HEK293 (cell line): ENCODE data around the gene KLHDC4.

Source experiments
- CTCF ChIA-PET: fragments of 350-600 bp; formaldehyde crosslinking; extraction: SDS; loops from one replicate; lab custom pipeline; 2021; ENCODE audit warnings: antibody characterized with exemption; lab: Yijun Ruan, JAX
- POLR2A ChIA-PET: fragments of 300-600 bp; formaldehyde crosslinking; extraction: SDS; loops from one replicate; lab custom pipeline; 2020; ENCODE audit warnings: antibody characterized with exemption, inconsistent platforms; lab: Yijun Ruan, JAX
- H3K27ac ChIP-seq: fragments of 200-500 bp; sonication (Bioruptor generic); 2 replicates; pipeline ENCODE4 v1.5.1; 2014; ENCODE audit warnings: low read depth, low read length, control low read depth, inconsistent platforms; ENCODE audit errors: extremely low read depth
- H3K36me3 ChIP-seq, 2 experiments: fragments of 200-500 bp in 1 of 2; sonication (Bioruptor generic) in 1 of 2; 1 replicate in 1 of 2; 2 replicates in 1 of 2; pipeline ENCODE4 v1.5.1; 2014 to 2017; ENCODE audit warnings: inconsistent platforms in 2 of 2, low read length in 2 of 2; ENCODE audit not compliant: control insufficient read depth in 2 of 2, insufficient read depth in 1 of 2
- H3K4me1 ChIP-seq: fragments of 200-500 bp; sonication (Bioruptor generic); 2 replicates; pipeline ENCODE4 v1.5.1; 2014; ENCODE audit warnings: mild to moderate bottlenecking, low read length, inconsistent platforms; ENCODE audit not compliant: control insufficient read depth, insufficient read depth
- H3K4me3 ChIP-seq: 2 replicates; pipeline ENCODE4 v1.5.1; 2011; ENCODE audit warnings: low read depth, mild to moderate bottlenecking, control low read depth, low read length, moderate library complexity
- H3K9me3 ChIP-seq: fragments of 200-500 bp; sonication (Bioruptor generic); 2 replicates; pipeline ENCODE4 v1.5.1; 2014; ENCODE audit warnings: low read depth, low read length, inconsistent platforms; ENCODE audit not compliant: control insufficient read depth, insufficient read depth
- GLIS1 ChIP-seq: fragments of 450-650 bp; formaldehyde crosslinking; IDR thresholded peaks from 2 replicates; pipeline ENCODE4 v1.5.1; 2016; ENCODE audit warnings: missing biosample characterization, missing genetic modification characterization
- OSR2 ChIP-seq: fragments of 450-650 bp; formaldehyde crosslinking; IDR thresholded peaks from 2 replicates; pipeline ENCODE4 v1.5.1; 2016; ENCODE audit warnings: missing biosample characterization, missing genetic modification characterization
- REPIN1 ChIP-seq: fragments of 450-650 bp; formaldehyde crosslinking; IDR thresholded peaks from 2 replicates; pipeline ENCODE4 v1.5.1; 2017; ENCODE audit warnings: missing biosample characterization, missing genetic modification characterization, low read depth
- SCRT2 ChIP-seq: fragments of 450-650 bp; formaldehyde crosslinking; IDR thresholded peaks from 2 replicates; pipeline ENCODE4 v1.5.1; 2016; ENCODE audit warnings: missing biosample characterization, missing genetic modification characterization
- SP2 ChIP-seq: fragments of 450-650 bp; formaldehyde crosslinking; IDR thresholded peaks from 2 replicates; pipeline ENCODE4 v1.5.1; 2016; ENCODE audit warnings: missing biosample characterization, missing genetic modification characterization
- SP7 ChIP-seq: fragments of 450-650 bp; formaldehyde crosslinking; IDR thresholded peaks from 2 replicates; pipeline ENCODE4 v1.5.1; 2016; ENCODE audit warnings: missing biosample characterization, missing genetic modification characterization
- YY1 ChIP-seq: fragments of 450-650 bp; formaldehyde crosslinking; IDR thresholded peaks from 2 replicates; pipeline ENCODE4 v1.5.1; 2018; ENCODE audit warnings: missing biosample characterization, missing genetic modification characterization
- ZBTB11 ChIP-seq: fragments of 450-650 bp; formaldehyde crosslinking; conservative IDR thresholded peaks from 2 replicates; pipeline ENCODE4 v1.5.1; 2016; ENCODE audit warnings: low read depth, missing biosample characterization, missing genetic modification characterization
- ZNF121 ChIP-seq: fragments of 450-650 bp; formaldehyde crosslinking; IDR thresholded peaks from 2 replicates; pipeline ENCODE4 v1.5.1; 2016; ENCODE audit warnings: missing biosample characterization, missing genetic modification characterization
- ZNF16 ChIP-seq: fragments of 450-650 bp; formaldehyde crosslinking; IDR thresholded peaks from 2 replicates; pipeline ENCODE4 v1.5.1; 2016; ENCODE audit warnings: low read depth, missing biosample characterization, missing genetic modification characterization
- ZNF2 ChIP-seq: fragments of 450-650 bp; formaldehyde crosslinking; IDR thresholded peaks from 2 replicates; pipeline ENCODE4 v1.5.1; 2016; ENCODE audit warnings: missing biosample characterization, missing genetic modification characterization
- ZNF221 ChIP-seq: fragments of 450-650 bp; formaldehyde crosslinking; IDR thresholded peaks from 2 replicates; pipeline ENCODE4 v1.5.1; 2017; ENCODE audit warnings: missing biosample characterization, missing genetic modification characterization, borderline replicate concordance
- ZNF433 ChIP-seq: fragments of 450-650 bp; formaldehyde crosslinking; IDR thresholded peaks from 2 replicates; pipeline ENCODE4 v1.5.1; 2016; ENCODE audit warnings: missing biosample characterization, missing genetic modification characterization, low read depth
- TF ChIP-seq, protein P1 (sequence below): fragments of 450-650 bp; formaldehyde crosslinking; IDR thresholded peaks from 2 replicates; pipeline ENCODE4 v1.5.0; 2017; ENCODE audit warnings: missing biosample characterization, missing genetic modification characterization, borderline replicate concordance
- TF ChIP-seq, protein P2 (sequence below): fragments of 450-650 bp; formaldehyde crosslinking; IDR thresholded peaks from 2 replicates; pipeline ENCODE4 v1.5.1; 2016; ENCODE audit warnings: missing biosample characterization, missing genetic modification characterization
- TF ChIP-seq, protein P3 (sequence below): sonication (generic); formaldehyde crosslinking; IDR thresholded peaks from 2 replicates; pipeline ENCODE4 v1.8.1; 2022; ENCODE audit warnings: mild to moderate bottlenecking, moderate library complexity, missing genetic modification reagents
- TF ChIP-seq, protein P4 (sequence below): fragments of 450-650 bp; formaldehyde crosslinking; IDR thresholded peaks from 2 replicates; pipeline ENCODE4 v1.5.1; 2016; ENCODE audit warnings: missing biosample characterization, missing genetic modification characterization

KLHDC4 gene

GRCh38 chr16:87688876-87689815, 76.6 kb downstream of the KLHDC4 start:
- POLR2A ChIA-PET, result no interaction called here
- TF ChIP-seq, protein P1, sequence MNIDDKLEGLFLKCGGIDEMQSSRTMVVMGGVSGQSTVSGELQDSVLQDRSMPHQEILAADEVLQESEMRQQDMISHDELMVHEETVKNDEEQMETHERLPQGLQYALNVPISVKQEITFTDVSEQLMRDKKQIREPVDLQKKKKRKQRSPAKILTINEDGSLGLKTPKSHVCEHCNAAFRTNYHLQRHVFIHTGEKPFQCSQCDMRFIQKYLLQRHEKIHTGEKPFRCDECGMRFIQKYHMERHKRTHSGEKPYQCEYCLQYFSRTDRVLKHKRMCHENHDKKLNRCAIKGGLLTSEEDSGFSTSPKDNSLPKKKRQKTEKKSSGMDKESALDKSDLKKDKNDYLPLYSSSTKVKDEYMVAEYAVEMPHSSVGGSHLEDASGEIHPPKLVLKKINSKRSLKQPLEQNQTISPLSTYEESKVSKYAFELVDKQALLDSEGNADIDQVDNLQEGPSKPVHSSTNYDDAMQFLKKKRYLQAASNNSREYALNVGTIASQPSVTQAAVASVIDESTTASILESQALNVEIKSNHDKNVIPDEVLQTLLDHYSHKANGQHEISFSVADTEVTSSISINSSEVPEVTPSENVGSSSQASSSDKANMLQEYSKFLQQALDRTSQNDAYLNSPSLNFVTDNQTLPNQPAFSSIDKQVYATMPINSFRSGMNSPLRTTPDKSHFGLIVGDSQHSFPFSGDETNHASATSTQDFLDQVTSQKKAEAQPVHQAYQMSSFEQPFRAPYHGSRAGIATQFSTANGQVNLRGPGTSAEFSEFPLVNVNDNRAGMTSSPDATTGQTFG (tag by site-specific recombination), result no peak
- no peak for TF ChIP-seq OSR2 (tag by site-specific recombination)
- TF ChIP-seq, protein P2, sequence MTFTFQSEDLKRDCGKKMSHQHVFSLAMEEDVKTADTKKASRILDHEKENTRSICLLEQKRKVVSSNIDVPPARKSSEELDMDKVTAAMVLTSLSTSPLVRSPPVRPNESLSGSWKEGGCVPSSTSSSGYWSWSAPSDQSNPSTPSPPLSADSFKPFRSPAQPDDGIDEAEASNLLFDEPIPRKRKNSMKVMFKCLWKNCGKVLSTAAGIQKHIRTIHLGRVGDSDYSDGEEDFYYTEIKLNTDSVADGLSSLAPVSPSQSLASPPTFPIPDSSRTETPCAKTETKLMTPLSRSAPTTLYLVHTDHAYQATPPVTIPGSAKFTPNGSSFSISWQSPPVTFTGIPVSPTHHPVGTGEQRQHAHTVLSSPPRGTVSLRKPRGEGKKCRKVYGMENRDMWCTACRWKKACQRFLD (tag by site-specific recombination), result no peak
- no peak for TF ChIP-seq SP7 (tag by site-specific recombination)
- TF ChIP-seq SCRT2 (tag by site-specific recombination), result no peak
- no peak for TF ChIP-seq SP2 (tag by site-specific recombination)
- TF ChIP-seq REPIN1, result no peak
- no peak for TF ChIP-seq ZBTB11 (tag by site-specific recombination)
- no peak for TF ChIP-seq ZNF16 (tag by site-specific recombination)
- no peak for TF ChIP-seq ZNF221 (tag by site-specific recombination)
- TF ChIP-seq, protein P3, sequence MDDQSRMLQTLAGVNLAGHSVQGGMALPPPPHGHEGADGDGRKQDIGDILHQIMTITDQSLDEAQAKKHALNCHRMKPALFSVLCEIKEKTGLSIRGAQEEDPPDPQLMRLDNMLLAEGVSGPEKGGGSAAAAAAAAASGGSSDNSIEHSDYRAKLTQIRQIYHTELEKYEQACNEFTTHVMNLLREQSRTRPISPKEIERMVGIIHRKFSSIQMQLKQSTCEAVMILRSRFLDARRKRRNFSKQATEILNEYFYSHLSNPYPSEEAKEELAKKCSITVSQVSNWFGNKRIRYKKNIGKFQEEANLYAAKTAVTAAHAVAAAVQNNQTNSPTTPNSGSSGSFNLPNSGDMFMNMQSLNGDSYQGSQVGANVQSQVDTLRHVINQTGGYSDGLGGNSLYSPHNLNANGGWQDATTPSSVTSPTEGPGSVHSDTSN (CRISPR knock-in tag), result no peak
- TF ChIP-seq ZNF2 (tag by site-specific recombination), result no peak
- TF ChIP-seq GLIS1 (tag by site-specific recombination), result no peak
- TF ChIP-seq ZNF121, result no peak
- TF ChIP-seq YY1 (tag by site-specific recombination), result no peak
- no peak for TF ChIP-seq ZNF433 (tag by site-specific recombination)
- TF ChIP-seq, protein P4, sequence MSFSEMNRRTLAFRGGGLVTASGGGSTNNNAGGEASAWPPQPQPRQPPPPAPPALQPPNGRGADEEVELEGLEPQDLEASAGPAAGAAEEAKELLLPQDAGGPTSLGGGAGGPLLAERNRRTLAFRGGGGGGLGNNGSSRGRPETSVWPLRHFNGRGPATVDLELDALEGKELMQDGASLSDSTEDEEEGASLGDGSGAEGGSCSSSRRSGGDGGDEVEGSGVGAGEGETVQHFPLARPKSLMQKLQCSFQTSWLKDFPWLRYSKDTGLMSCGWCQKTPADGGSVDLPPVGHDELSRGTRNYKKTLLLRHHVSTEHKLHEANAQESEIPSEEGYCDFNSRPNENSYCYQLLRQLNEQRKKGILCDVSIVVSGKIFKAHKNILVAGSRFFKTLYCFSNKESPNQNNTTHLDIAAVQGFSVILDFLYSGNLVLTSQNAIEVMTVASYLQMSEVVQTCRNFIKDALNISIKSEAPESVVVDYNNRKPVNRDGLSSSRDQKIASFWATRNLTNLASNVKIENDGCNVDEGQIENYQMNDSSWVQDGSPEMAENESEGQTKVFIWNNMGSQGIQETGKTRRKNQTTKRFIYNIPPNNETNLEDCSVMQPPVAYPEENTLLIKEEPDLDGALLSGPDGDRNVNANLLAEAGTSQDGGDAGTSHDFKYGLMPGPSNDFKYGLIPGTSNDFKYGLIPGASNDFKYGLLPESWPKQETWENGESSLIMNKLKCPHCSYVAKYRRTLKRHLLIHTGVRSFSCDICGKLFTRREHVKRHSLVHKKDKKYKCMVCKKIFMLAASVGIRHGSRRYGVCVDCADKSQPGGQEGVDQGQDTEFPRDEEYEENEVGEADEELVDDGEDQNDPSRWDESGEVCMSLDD, result no peak
- CTCF ChIA-PET, result interaction anchor here (0.6 kb wide), 3 partner anchors 90 to 364 kb away, joined by 3 to 4 read pairs (median 3); no protein-coding TSS in a partner anchor
- H3K4me1 ChIP-seq, result no peaks in the 10 kb centered on the region
- no peak overlapping the region for H3K4me3 ChIP-seq
- H3K27ac ChIP-seq, result no peak overlapping the region
- H3K9me3 ChIP-seq, result no peaks in the 10 kb centered on the region
- peaks cover 0 to 5% of the 10 kb centered on the region in 2 experiments; a peak in 1 of 3 replicates for H3K36me3 ChIP-seq
